ENCODE data around the gene RAB1A. TPM values are rescaled to one million over a fixed set of nuclear protein-coding genes. Genes with fewer than 3 reads are reported as not detected.

The RAB1A gene
- total and polyA plus RNA-seq, 9 of the 15 experiments (the other 6 are each of a cell fraction or from before 2014, with no cell fraction given): 43.8 to 163 (median 67.7) TPM

DNA sequence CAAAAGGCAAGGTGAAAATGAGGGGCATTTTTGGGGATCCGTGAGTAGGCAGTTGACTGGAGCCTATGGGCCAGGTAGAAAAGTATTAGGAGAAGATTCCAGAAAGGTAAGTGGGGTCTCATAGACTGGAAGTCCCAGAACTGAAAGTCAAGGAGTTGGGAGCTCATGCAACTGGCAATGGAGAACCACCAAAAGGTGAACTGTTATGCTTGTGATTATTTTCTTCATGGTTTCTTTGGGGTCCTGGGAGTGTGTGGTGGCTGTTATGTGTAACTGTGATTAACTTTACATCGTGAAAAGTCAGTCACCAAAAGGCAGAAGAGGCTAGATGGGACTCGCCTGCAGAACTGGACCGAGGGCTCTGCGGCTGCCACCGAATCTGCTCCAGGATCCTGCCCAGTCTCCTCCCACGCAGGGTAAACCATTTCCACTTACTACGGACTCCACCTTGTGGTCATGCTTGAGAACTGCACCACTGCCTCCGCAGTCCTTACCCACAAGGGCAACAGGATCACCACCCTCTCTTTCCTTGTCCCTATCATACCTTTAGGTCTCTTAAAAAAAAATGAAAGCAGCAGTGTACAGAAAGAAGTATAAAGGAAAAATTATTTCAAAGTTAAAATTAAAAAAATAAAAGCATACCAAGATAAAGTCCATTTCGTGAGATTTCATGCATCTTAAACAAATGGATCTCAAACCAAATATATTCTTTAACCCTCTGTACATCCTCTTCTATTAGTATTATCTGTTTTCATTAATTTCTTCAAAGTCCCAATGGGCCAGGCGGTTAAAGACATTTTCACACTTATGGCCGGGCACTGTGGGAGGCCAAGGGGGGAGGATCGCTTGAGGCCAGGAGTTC lies 89.3 kb downstream of the RAB1A start (continued):
- TF ChIP-seq DNMT1 (IDR thresholded peaks at IDR 0.05): no peak
- no peak for TF ChIP-seq ZSCAN29 (IDR thresholded peaks at IDR 0.05)
- no peak for TF ChIP-seq KAT8 (IDR thresholded peaks at IDR 0.05; ENCODE audit: low read depth)
- TF ChIP-seq, protein P1, sequence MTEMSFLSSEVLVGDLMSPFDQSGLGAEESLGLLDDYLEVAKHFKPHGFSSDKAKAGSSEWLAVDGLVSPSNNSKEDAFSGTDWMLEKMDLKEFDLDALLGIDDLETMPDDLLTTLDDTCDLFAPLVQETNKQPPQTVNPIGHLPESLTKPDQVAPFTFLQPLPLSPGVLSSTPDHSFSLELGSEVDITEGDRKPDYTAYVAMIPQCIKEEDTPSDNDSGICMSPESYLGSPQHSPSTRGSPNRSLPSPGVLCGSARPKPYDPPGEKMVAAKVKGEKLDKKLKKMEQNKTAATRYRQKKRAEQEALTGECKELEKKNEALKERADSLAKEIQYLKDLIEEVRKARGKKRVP (CRISPR knock-in tag; IDR thresholded peaks at IDR 0.05): no peak
- no peak for TF ChIP-seq ZNF79 (CRISPR knock-in tag; IDR thresholded peaks at IDR 0.05; ENCODE audit: low read depth)
- peak; percentile 39; the same call in 1 of the 2 replicates for TF ChIP-seq VEZF1 (CRISPR knock-in tag; IDR thresholded peaks at IDR 0.05)
- no peak for TF ChIP-seq RBM14 (IDR thresholded peaks at IDR 0.05; ENCODE audit: borderline replicate concordance, insufficient read depth, low read depth, low read length)
- TF ChIP-seq ZNF3 (CRISPR knock-in tag; IDR thresholded peaks at IDR 0.05): no peak
- TF ChIP-seq, protein P2, sequence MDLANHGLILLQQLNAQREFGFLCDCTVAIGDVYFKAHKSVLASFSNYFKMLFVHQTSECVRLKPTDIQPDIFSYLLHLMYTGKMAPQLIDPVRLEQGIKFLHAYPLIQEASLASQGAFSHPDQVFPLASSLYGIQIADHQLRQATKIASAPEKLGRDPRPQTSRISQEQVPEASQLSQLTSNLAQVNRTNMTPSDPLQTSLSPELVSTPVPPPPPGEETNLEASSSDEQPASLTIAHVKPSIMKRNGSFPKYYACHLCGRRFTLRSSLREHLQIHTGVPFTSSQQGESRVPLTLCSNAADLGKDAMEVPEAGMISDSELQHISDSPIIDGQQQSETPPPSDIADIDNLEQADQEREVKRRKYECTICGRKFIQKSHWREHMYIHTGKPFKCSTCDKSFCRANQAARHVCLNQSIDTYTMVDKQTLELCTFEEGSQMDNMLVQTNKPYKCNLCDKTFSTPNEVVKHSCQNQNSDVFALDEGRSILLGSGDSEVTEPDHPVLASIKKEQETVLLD (IDR thresholded peaks at IDR 0.05): 0 out of 2 replicates have a peak, but pooled peaks have one; percentile 29
- TF ChIP-seq RB1 (IDR thresholded peaks at IDR 0.05; ENCODE audit: low read depth): peak; percentile 15; the same call in 1 of the 2 replicates
- 0 out of 2 replicates have a peak, but pooled peaks have one; percentile 63 for TF ChIP-seq GATAD2B (IDR thresholded peaks at IDR 0.05; ENCODE audit: borderline replicate concordance)
- no peak for TF ChIP-seq ZKSCAN3 (CRISPR knock-in tag; IDR thresholded peaks at IDR 0.05)
- peak; percentile 94 for TF ChIP-seq SMC3 (conservative IDR thresholded peaks at IDR 0.05; ENCODE audit: insufficient read depth, low read depth, low read length)
- TF ChIP-seq SRSF7 (optimal IDR thresholded peaks at IDR 0.05; ENCODE audit: low read depth, low read length): no peak
- no peak for TF ChIP-seq SETDB1 (IDR thresholded peaks at IDR 0.05; ENCODE audit: low read length)
- no peak for TF ChIP-seq MLLT1 (IDR thresholded peaks at IDR 0.05)
- no peak for TF ChIP-seq CEBPB (tag; IDR thresholded peaks at IDR 0.05)
- TF ChIP-seq MYNN (IDR thresholded peaks at IDR 0.05): peak; percentile 69; the same call in 1 of the 2 replicates
- TF ChIP-seq MYNN (CRISPR knock-in tag; IDR thresholded peaks at IDR 0.05): no peak
- no peak for TF ChIP-seq FOS (IDR thresholded peaks at IDR 0.05; ENCODE audit: extremely low read depth, insufficient read length)
- no peak for TF ChIP-seq ID3 (CRISPR knock-in tag; IDR thresholded peaks at IDR 0.05)
- TF ChIP-seq ID3 (tag; IDR thresholded peaks at IDR 0.05): no peak
- TF ChIP-seq ZNF444 (CRISPR knock-in tag; IDR thresholded peaks at IDR 0.05): no peak
- peak; percentile 11 for TF ChIP-seq TAF9B (IDR thresholded peaks at IDR 0.05; ENCODE audit: partially characterized antibody)
- peak; percentile 79 for TF ChIP-seq CC2D1A (IDR thresholded peaks at IDR 0.05)

Data from K562 (cell line).